Panc1 (cell line): ENCODE measurements around the gene ATIC. TPM values are rescaled to one million over a fixed set of nuclear protein-coding genes. Genes with fewer than 3 reads are reported as not detected.

Source experiments
- ATAC-seq: fragments of 200-7000 bp; cut with Tn5 transposase; 2 replicates; pipeline ENCODE4 v1.9.1; 2020; ENCODE audit warnings: mild to moderate bottlenecking, moderate library complexity
- BruUV-seq: library from RNA; stranded (reverse); fragments of 400-500 nt; replicated peaks from 2 replicates; lab custom pipeline; 2021; lab: Mats Ljungman, UMichigan
- CTCF ChIA-PET: fragments of 300-600 bp; sonication (Branson Sonifier 250); formaldehyde crosslinking; loops from one replicate; lab custom pipeline; 2022; ENCODE audit warnings: antibody characterized with exemption; lab: Charles Lee
- POLR2A ChIA-PET: fragments of 300-600 bp; sonication (Branson Sonifier 250); formaldehyde crosslinking; loops from one replicate; lab custom pipeline; 2022; ENCODE audit warnings: antibody characterized with exemption; lab: Charles Lee
- DNase-seq: peaks from one replicate; pipeline ENCODE4 v3.0.0-alpha.2; 2010; ENCODE audit warnings: low read depth, low spot score
- H3K27ac ChIP-seq: 2 replicates; pipeline ENCODE4 v1.5.1; 2011; ENCODE audit warnings: mild to moderate bottlenecking, low read length, inconsistent platforms
- H3K27me3 ChIP-seq: fragments of 200-500 bp; sonication (Bioruptor generic); 2 replicates; pipeline ENCODE4 v1.6.0; 2014; ENCODE audit warnings: low read length, inconsistent platforms; ENCODE audit not compliant: control insufficient read depth, insufficient read depth
- H3K36me3 ChIP-seq: fragments of 200-500 bp; sonication (Bioruptor generic); 2 replicates; pipeline ENCODE4 v1.5.1; 2014; ENCODE audit warnings: inconsistent platforms, mild to moderate bottlenecking, low read length, moderate library complexity; ENCODE audit not compliant: control insufficient read depth, insufficient read depth
- H3K4me1 ChIP-seq: 2 replicates; pipeline ENCODE4 v1.5.1; 2011; ENCODE audit warnings: inconsistent platforms, mild to moderate bottlenecking, low read length, moderate library complexity; ENCODE audit not compliant: control insufficient read depth, insufficient read depth
- H3K4me3 ChIP-seq, 2 experiments: 2 replicates each; pipeline ENCODE4 v1.5.1; 2011 to 2012; ENCODE audit warnings: low read depth in 2 of 2, low read length in 2 of 2, mild to moderate bottlenecking in 2 of 2, inconsistent platforms in 1 of 2, moderate library complexity in 1 of 2
- H3K9me3 ChIP-seq: fragments of 200-500 bp; sonication (Bioruptor generic); 2 replicates; pipeline ENCODE4 v1.5.1; 2014; ENCODE audit warnings: low read depth, mild to moderate bottlenecking, inconsistent platforms, low read length, moderate library complexity; ENCODE audit not compliant: control insufficient read depth, insufficient read depth
- POLR2AphosphoS5 ChIP-seq: IDR thresholded peaks from 2 replicates; pipeline ENCODE4 v1.6.1; 2012; ENCODE audit warnings: mild to moderate bottlenecking, low read depth, low read length, moderate library complexity
- SIN3A ChIP-seq: IDR thresholded peaks from 2 replicates; pipeline ENCODE4 v1.6.1; 2012; ENCODE audit warnings: low read depth, mild to moderate bottlenecking, low read length, moderate library complexity, borderline replicate concordance; ENCODE audit not compliant: insufficient read depth
- TCF7L2 ChIP-seq: IDR thresholded peaks from 2 replicates; pipeline ENCODE4 v1.6.1; 2011; ENCODE audit warnings: mild to moderate bottlenecking, low read depth, low read length, inconsistent platforms
- in situ Hi-C: cut with HindIII; loops from 2 replicates; pipeline ENCODE4 v1.10.0; 2016; ENCODE audit warnings: low sequenced_read_pairs, low pct_unique_long_range_greater_than_20kb
- intact Hi-C: fragments of 100-400 bp; cut with micrococcal nuclease; formaldehyde crosslinking; loops from one replicate; pipeline ENCODE4 v1.10.0; 2022; ENCODE audit not compliant: unreplicated experiment
- total RNA-seq: library from RNA; stranded (reverse); gene quantifications from one replicate; pipeline ENCODE4 v1.2.1, GENCODE V29; 2021; ENCODE audit not compliant: unreplicated experiment
- TF ChIP-seq, protein P1 (sequence below): fragments of 450-650 bp; IDR thresholded peaks from 2 replicates; pipeline ENCODE4 v1.5.1; 2017; ENCODE audit warnings: mild to moderate bottlenecking
- TF ChIP-seq, protein P2 (sequence below), 2 experiments: IDR thresholded peaks; 2 replicates each; pipeline ENCODE4 v1.6.1; 2011 to 2012; ENCODE audit warnings: low read depth in 2 of 2, control low read depth in 1 of 2, low read length in 1 of 2, mild to moderate bottlenecking in 1 of 2, moderate library complexity in 1 of 2; ENCODE audit not compliant: insufficient read depth in 1 of 2

The ATIC gene
- total RNA-seq, 1 experiment from 2014 or later: 223 TPM

DNA sequence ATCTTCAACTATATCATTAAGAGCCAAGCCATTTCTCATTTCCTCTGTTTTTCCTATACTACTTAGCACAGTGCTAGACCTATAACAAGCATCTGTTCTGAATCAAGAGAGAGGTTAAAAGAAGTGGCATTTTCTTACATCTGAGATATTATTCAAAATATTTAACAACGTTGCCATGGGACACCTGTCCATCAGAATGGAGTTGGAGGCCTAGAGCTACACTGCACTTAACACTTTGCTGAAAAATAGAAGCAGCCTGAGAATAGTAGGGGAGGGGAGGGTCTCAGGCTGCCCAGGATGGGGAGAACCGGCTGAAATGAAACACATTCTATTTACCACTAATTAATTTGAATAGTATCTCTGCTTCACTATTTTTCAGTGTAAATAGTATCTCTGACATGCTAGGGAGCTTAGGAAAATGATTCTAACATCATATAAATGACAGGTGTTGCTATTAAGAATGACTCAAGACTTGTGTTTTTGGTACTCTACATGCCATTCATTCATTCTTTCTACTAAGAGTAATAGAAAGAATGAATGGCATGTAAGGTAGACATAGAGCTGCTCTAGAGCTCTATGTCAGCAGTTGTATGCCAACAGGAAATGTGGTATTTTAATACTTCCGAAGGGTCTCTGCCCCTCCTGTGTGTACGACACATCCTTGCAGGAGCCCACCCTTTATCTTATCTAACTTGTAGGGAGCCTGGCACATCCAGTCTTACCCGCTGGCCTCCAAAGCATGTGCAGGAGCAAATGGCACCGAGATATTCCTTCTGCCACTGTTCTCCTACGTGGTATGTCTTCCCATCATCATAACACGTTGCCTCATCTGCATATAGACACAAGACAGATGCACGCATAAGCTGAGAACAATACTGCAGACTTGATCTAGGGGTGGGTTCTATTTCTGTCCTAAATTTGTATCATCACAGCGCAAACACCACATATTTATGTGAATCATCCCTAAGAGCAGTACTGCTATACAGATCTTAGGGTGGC, 52.6 kb downstream of the ATIC start:
- Histone ChIP-seq H3K9me3 (no peaks in the 10 kb centered on the region), H3K27ac (no peak overlapping the region), H3K4me3 (no peak overlapping the region), H3K36me3 (no peaks in the 10 kb centered on the region), H3K4me1 (no peaks in the 10 kb centered on the region), H3K27me3 (no peaks in the 10 kb centered on the region)
- TF ChIP-seq, protein P1, sequence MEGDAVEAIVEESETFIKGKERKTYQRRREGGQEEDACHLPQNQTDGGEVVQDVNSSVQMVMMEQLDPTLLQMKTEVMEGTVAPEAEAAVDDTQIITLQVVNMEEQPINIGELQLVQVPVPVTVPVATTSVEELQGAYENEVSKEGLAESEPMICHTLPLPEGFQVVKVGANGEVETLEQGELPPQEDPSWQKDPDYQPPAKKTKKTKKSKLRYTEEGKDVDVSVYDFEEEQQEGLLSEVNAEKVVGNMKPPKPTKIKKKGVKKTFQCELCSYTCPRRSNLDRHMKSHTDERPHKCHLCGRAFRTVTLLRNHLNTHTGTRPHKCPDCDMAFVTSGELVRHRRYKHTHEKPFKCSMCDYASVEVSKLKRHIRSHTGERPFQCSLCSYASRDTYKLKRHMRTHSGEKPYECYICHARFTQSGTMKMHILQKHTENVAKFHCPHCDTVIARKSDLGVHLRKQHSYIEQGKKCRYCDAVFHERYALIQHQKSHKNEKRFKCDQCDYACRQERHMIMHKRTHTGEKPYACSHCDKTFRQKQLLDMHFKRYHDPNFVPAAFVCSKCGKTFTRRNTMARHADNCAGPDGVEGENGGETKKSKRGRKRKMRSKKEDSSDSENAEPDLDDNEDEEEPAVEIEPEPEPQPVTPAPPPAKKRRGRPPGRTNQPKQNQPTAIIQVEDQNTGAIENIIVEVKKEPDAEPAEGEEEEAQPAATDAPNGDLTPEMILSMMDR: no peak
- no peak for TF ChIP-seq SIN3A
- TF ChIP-seq, protein P2, sequence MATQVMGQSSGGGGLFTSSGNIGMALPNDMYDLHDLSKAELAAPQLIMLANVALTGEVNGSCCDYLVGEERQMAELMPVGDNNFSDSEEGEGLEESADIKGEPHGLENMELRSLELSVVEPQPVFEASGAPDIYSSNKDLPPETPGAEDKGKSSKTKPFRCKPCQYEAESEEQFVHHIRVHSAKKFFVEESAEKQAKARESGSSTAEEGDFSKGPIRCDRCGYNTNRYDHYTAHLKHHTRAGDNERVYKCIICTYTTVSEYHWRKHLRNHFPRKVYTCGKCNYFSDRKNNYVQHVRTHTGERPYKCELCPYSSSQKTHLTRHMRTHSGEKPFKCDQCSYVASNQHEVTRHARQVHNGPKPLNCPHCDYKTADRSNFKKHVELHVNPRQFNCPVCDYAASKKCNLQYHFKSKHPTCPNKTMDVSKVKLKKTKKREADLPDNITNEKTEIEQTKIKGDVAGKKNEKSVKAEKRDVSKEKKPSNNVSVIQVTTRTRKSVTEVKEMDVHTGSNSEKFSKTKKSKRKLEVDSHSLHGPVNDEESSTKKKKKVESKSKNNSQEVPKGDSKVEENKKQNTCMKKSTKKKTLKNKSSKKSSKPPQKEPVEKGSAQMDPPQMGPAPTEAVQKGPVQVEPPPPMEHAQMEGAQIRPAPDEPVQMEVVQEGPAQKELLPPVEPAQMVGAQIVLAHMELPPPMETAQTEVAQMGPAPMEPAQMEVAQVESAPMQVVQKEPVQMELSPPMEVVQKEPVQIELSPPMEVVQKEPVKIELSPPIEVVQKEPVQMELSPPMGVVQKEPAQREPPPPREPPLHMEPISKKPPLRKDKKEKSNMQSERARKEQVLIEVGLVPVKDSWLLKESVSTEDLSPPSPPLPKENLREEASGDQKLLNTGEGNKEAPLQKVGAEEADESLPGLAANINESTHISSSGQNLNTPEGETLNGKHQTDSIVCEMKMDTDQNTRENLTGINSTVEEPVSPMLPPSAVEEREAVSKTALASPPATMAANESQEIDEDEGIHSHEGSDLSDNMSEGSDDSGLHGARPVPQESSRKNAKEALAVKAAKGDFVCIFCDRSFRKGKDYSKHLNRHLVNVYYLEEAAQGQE (IDR thresholded peaks at IDR 0.05; ENCODE audit: insufficient read depth in 1 of 2, low read depth in 2 of 2, low read length in 1 of 2): no peak
- TF ChIP-seq TCF7L2: no peak
- TF ChIP-seq POLR2AphosphoS5: no peak
- CTCF ChIA-PET: no interaction called here
- intact Hi-C loops: no loop called here
- in situ Hi-C loops: no loop called here
- BruUV-seq: no TSS peak
- POLR2A ChIA-PET: no interaction called here
- DNase-seq (no peak), ATAC-seq (no peak)

DNA sequence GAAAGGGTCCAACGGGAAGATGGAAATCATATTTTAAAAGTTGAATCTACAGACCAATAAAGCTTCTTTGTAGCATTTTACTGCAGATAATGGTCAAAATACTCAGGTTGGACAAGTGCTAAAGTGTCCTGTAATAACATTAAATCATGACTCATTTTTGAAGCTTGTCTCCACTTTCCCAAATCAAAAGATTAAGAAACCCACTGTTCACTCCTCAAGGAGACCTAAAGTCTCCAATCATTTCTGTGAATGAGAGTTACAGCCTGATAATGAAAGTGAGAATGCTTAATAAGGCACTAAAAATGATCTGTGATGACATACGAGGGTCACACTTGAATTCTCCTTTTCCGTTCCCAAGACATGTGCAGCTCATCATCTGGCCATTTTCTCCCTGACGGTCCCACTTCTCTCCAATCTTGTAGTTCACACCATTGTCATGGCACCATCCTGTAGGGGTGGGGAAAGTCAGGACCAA, 53.4 kb downstream of the ATIC start:
- CTCF ChIA-PET: no interaction called here
- no TSS peak for BruUV-seq
- Histone ChIP-seq H3K4me1 (no peaks in the 10 kb centered on the region), H3K36me3 (no peaks in the 10 kb centered on the region), H3K9me3 (no peaks in the 10 kb centered on the region), H3K27me3 (no peaks in the 10 kb centered on the region), H3K4me3 (no peak overlapping the region), H3K27ac (no peak overlapping the region)
- ATAC-seq (no peak), DNase-seq (no peak)
- intact Hi-C loops (no loop called here), in situ Hi-C loops (no loop called here)
- TF ChIP-seq SIN3A (no peak), TCF7L2 (no peak), POLR2AphosphoS5 (no peak)
- TF ChIP-seq, protein P1: no peak
- TF ChIP-seq, protein P2 (IDR thresholded peaks at IDR 0.05; ENCODE audit: insufficient read depth in 1 of 2, low read depth in 2 of 2, low read length in 1 of 2): no peak
- POLR2A ChIA-PET: no interaction called here
